Inflammatory macrophage treated with lipopolysaccharide for 1 hour (primary cell): ENCODE results near the gene KLHL22.

Experiments
- DNase-seq, 2 donors: peaks; one replicate each; pipeline ENCODE4 v3.0.0-alpha.2; 2020 to 2022

KLHL22 gene

GRCh38 chr22:20442485-20443284 lies 52.9 kb downstream of the KLHL22 start:
- DNase-seq, result no peak

GRCh38 chr22:20441631-20442484 lies 53.7 kb downstream of the KLHL22 start:
- DNase-seq, result no peak

- no peak for DNase-seq
These were observed 54.7 kb downstream of the KLHL22 start for GRCh38 chr22:20440637-20441591.

GRCh38 chr22:20439928-20440575 lies 55.5 kb downstream of the KLHL22 start:
- no peak for DNase-seq

- DNase-seq, result no peak
These were observed 56.1 kb downstream of the KLHL22 start for GRCh38 chr22:20439556-20439927.

GRCh38 chr22:20438678-20439492 lies 56.7 kb downstream of the KLHL22 start:
- no peak for DNase-seq

GRCh38 chr22:20438427-20438677 lies 57.2 kb downstream of the KLHL22 start:
- DNase-seq, result no peak

- no peak for DNase-seq
These were observed 57.8 kb downstream of the KLHL22 start, which contains the start of gene SCARF2 for GRCh38 chr22:20437613-20438426. TSS of gene SCARF2 (minus strand) at chr22:20437825. CDS start at chr22:20437754, 71 bp downstream.

- no peak for DNase-seq
These were observed 58.6 kb downstream of the KLHL22 start for GRCh38 chr22:20436768-20437612.

GRCh38 chr22:20436307-20436767 lies 59.3 kb downstream of the KLHL22 start:
- no peak for DNase-seq

- no peak for DNase-seq
These were observed 59.9 kb downstream of the KLHL22 start for GRCh38 chr22:20435436-20436306.

- DNase-seq, result no peak
These were observed 60.8 kb downstream of the KLHL22 start for GRCh38 chr22:20434773-20435172.

GRCh38 chr22:20434264-20434751 lies 61.3 kb downstream of the KLHL22 start:
- DNase-seq, result no peak

GRCh38 chr22:20433686-20434241 lies 61.8 kb downstream of the KLHL22 start:
- DNase-seq, result no peak

GRCh38 chr22:20433191-20433590 lies 62.4 kb downstream of the KLHL22 start:
- no peak for DNase-seq

- DNase-seq, result no peak
These were observed 63.3 kb downstream of the KLHL22 start for GRCh38 chr22:20432244-20432686.

- DNase-seq, result no peak
These were observed 63.9 kb downstream of the KLHL22 start for GRCh38 chr22:20431511-20432192.
